ENCODE data around the gene SFXN4. TPM values are rescaled to one million over a fixed set of nuclear protein-coding genes. Genes with fewer than 3 reads are reported as not detected.
"Not testable (repeated sequence)": the region's sequence is repeated elsewhere in the genome, so short reads cannot be mapped to it uniquely, and the experiment has no call there.

SFXN4 gene
- total RNA-seq, 3 donors from 2014 or later = 65.3 to 90.1 (median 72.8) TPM

DNA sequence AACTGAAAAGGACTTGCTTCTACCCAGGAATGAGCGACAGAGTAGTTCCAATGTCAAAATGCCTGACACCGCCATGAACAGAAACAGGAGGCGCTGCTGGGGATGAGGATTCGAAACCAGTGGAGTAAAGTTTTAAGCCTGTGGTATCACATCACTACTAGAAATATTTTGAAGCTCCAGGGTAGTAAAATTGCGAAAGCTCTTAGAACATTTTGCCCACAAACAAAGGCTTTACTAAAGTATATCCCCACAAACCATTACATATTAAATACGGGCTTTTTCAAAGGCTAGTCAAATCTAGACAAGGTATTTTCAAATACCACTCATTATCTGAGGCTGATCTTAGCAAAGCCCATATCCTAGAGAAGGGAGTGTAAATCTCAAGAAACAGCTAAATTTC, 10.7 kb upstream of the SFXN4 start:
- no peaks in the 10 kb centered on the region for H3K9me3 Mint-ChIP-seq
- H3K4me1 Mint-ChIP-seq (ENCODE audit: low read depth) = peaks cover 37% of the 10 kb centered on the region

DNA sequence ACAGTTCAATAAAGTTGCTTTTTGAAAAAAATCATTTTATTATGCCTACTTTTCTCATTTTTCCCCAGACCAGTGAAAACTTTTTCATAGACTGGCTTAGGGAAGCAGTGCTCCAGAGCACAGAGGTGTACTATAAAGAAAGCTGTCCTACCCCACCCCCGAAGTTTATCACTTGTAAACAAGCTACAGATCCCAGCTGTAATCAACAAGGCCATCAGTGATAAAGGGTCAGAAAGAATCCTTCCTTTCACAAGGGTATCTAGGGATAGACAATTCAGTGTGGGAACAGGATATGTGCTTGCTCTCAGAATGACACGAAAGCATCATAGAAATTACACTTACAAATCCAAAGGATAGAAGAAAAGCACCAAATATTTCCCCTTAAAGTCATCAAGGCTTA, 8.6 kb upstream of the SFXN4 start:
- H3K4me3 Mint-ChIP-seq = no peak overlapping the region
- no peaks in the 10 kb centered on the region for H3K9me3 Mint-ChIP-seq
- peaks cover 35% of the 10 kb centered on the region for H3K36me3 Mint-ChIP-seq (ENCODE audit: insufficient read depth)
- ATAC-seq (no peak), DNase-seq (no peak)
- H3K4me1 Mint-ChIP-seq (ENCODE audit: low read depth) = peaks cover 30% of the 10 kb centered on the region
- H3K27me3 Mint-ChIP-seq (ENCODE audit: low read depth) = no peaks in the 10 kb centered on the region

More for the DNA sequence above, 10.7 kb upstream of the SFXN4 start:
- Mint-ChIP-seq H3K4me3 (peak overlapping the region; percentile 97), H3K36me3 (ENCODE audit: insufficient read depth) (peaks cover 22% of the 10 kb centered on the region), H3K27me3 (ENCODE audit: low read depth) (no peaks in the 10 kb centered on the region)
- DNase-seq (no peak), ATAC-seq (no peak)

DNA sequence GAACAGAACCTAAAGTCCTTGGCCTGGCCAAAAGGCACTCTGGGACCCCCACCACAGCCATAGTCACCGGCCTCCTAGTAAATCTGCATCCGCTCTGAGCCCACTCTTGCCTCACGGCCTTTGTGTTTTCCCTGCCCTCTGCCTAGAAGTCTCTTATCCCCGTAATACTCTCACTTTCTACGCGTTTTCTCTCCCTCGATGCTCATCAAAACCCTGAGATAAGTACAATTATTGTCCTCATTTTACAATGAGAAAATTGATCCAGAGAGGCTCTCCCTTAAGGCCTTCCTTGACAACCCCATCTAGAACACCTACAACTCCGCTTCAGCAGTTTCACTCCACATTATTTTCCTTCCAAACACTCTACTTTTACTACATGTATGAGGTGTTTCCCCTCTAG, 1.5 kb upstream of the SFXN4 start:
- no peak for ATAC-seq
- Mint-ChIP-seq H3K9me3 (no peaks in the 10 kb centered on the region), H3K4me3 (peak overlapping the region; percentile 87), H3K27me3 (ENCODE audit: low read depth) (no peaks in the 10 kb centered on the region), H3K36me3 (ENCODE audit: insufficient read depth) (peaks cover 23% of the 10 kb centered on the region), H3K4me1 (ENCODE audit: low read depth) (peaks cover 22% of the 10 kb centered on the region)
- no peak for DNase-seq

DNA sequence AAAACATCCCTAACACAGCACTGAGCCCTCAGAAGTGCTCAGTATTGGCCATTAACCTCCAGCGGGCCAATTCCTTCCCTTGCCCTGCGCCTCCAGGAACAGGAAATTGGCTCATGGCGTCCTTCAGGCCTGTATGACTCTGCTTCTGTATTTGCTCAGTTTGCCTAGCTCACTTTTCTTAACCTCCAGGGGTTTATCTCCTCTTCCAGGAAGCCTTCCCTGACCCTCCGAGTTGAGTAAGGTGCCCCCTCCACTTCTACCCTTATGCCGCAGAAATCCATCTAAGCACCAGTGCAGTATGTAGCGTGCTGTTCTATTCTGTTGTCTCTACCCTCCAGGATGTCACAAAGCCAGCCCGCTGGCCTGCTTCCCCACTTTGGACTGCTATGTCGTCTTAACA, 1.1 kb upstream of the SFXN4 start:
- ATAC-seq = no peak
- DNase-seq = no peak
- H3K27me3 Mint-ChIP-seq (ENCODE audit: low read depth) = no peaks in the 10 kb centered on the region
- H3K4me1 Mint-ChIP-seq (ENCODE audit: low read depth) = peaks cover 24% of the 10 kb centered on the region
- H3K4me3 Mint-ChIP-seq = peak overlapping the region; percentile 87
- H3K9me3 Mint-ChIP-seq = no peaks in the 10 kb centered on the region
- peaks cover 23% of the 10 kb centered on the region for H3K36me3 Mint-ChIP-seq (ENCODE audit: insufficient read depth)

DNA sequence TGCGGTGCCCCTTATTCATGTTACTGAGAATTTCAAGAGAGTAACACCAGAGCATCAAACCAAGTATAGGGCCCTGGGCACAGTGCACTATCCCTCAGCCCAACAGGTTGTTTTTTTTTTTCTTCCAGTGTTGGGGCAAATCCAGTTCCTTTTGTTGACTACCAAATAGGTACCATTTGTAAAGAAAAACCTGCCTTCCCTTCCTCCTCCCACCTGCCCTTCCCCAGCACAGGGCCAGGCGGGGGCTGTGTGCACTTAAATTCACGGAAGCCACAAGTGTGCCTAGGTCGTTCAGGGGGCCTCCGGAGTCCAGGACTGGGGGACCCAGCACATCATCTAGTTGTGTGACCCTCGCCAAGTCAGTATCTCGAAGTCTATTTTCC, 595 bp upstream of the SFXN4 start:
- ATAC-seq (peak; percentile 4 to 8), DNase-seq (no peak)
- H3K27me3 Mint-ChIP-seq (ENCODE audit: low read depth) = no peaks in the 10 kb centered on the region
- H3K9me3 Mint-ChIP-seq = no peaks in the 10 kb centered on the region
- peaks cover 24% of the 10 kb centered on the region for H3K4me1 Mint-ChIP-seq (ENCODE audit: low read depth)
- H3K4me3 Mint-ChIP-seq = peak overlapping the region; percentile 87
- peaks cover 23% of the 10 kb centered on the region for H3K36me3 Mint-ChIP-seq (ENCODE audit: insufficient read depth)

DNA sequence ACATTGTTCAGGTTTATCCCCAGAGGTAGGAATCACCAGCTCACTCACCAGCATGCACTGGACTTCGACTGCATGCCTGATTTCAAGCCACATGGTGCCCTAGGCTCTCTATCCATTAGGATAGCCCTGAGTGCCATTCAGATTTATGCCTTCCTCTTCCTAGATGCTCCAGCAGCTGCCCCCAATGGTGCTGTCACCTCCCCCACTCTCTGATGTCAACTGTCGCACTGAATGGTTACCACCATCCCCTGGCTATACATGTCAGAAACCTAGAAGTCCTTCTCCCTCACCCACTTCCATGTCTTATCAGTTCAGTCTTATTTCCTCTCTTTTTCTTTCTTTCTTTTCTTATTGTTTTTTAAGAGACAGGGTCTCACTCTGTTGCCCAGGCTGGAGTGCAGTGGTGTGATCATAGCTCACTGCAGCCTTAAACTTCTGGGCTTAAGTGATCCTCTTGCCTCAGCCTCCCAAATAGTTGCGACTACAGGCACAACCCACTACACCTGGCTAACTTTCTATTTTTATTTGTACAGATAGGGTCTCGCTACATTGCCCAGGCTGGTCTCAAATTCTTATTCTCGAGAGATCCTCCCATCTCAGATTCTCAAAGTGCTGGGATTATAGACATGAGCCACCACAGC, 2.9 kb downstream of the SFXN4 start:
- DNase-seq = no peak
- ATAC-seq = no peak
- Mint-ChIP-seq H3K9me3 (no peaks in the 10 kb centered on the region), H3K4me3 (no peak overlapping the region), H3K36me3 (ENCODE audit: insufficient read depth) (peaks cover 13% of the 10 kb centered on the region), H3K27me3 (ENCODE audit: low read depth) (no peaks in the 10 kb centered on the region), H3K4me1 (ENCODE audit: low read depth) (peaks cover 24% of the 10 kb centered on the region)

DNA sequence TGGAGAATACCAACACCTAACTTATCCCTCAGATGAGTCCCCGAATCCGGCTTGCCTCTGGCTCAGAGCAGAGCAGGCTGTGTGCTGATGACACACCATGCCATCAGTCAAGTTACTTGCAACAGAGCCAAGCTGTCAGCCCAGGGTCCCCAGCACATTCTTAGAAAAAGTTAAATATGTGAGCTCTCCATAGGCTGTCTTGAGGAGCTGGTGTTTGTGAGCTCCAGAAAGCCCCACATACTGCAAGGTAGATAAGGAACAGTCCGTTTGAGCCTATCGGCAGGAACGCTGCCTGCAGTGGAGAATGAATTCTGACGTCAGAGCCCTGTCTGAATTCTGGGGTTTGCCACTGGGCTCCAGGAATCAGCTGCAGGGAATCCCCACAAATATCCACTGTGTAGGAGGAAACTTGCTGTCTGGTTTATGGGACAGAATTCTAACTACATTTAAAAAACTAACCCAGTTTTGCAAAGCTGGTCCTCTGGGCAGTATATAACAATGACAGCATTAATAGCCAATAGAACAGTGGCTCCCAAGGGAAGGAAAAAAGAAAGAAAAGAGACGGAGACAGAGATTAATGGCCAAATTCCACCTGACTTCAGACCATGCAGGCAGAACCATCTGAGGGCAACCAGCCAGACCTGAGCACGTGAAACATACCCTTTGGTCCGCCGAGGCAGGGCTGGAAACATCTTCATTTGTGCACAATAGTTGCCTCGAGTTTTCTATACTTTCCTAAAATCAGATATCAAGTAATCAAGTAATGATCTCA, 3.6 kb downstream of the SFXN4 start:
- DNase-seq = no peak
- H3K4me3 Mint-ChIP-seq = no peak overlapping the region

DNA sequence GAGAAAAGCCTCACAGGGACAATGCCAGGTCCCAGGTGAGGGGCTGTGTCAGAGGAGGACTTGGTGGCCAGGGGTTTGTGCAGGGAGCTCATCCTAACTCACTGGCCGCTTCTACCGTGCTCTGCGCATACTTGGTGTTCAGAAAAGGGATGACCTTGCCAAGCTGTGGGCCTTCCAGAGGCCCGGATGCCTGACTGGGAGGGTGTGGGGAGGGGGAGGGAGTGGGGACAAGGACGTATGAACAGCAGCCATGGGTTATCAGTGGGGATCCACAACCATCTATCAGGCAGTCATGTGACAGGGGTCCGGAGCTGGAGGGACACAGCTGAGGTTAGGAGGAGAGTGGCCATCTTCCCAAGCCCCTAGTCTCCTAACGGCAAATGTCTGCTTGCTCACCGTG, 6.2 kb downstream of the SFXN4 start:
- Mint-ChIP-seq H3K36me3 (ENCODE audit: insufficient read depth) (peaks cover 26% of the 10 kb centered on the region), H3K4me3 (no peak overlapping the region), H3K4me1 (ENCODE audit: low read depth) (peaks cover 5% of the 10 kb centered on the region), H3K9me3 (no peaks in the 10 kb centered on the region), H3K27me3 (ENCODE audit: low read depth) (no peaks in the 10 kb centered on the region)
- ATAC-seq (no peak), DNase-seq (no peak)

More for the DNA sequence above, 3.6 kb downstream of the SFXN4 start:
- Mint-ChIP-seq H3K4me1 (ENCODE audit: low read depth) (peaks cover 23% of the 10 kb centered on the region), H3K27me3 (ENCODE audit: low read depth) (no peaks in the 10 kb centered on the region), H3K9me3 (no peaks in the 10 kb centered on the region), H3K36me3 (ENCODE audit: insufficient read depth) (peaks cover 12% of the 10 kb centered on the region)
- no peak for ATAC-seq

DNA sequence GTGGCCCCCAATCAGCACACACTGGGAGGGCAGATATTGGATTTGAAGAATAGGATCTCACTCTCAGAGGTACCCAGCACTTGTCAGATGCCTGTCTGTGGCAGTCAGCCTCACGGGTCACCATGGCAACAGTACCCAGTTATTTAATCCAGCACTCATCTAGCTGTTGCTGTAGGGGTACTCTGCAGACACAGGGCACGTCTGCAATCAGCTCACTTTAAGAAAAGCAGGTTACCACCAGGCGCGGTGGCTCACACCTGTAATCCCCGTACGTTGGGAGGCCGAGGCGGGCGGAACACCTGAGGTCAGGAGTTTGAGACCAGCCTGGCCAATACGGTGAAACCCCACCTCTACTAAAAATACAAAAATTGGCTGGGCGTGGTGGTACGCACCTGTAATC, 11.9 kb downstream of the SFXN4 start:
- ATAC-seq (no peak), DNase-seq (no peak)
- Mint-ChIP-seq H3K36me3 (ENCODE audit: insufficient read depth) (peaks cover 42% of the 10 kb centered on the region), H3K27me3 (ENCODE audit: low read depth) (no peaks in the 10 kb centered on the region), H3K9me3 (no peaks in the 10 kb centered on the region), H3K4me1 (ENCODE audit: low read depth) (no peaks in the 10 kb centered on the region), H3K4me3 (no peak overlapping the region)

DNA sequence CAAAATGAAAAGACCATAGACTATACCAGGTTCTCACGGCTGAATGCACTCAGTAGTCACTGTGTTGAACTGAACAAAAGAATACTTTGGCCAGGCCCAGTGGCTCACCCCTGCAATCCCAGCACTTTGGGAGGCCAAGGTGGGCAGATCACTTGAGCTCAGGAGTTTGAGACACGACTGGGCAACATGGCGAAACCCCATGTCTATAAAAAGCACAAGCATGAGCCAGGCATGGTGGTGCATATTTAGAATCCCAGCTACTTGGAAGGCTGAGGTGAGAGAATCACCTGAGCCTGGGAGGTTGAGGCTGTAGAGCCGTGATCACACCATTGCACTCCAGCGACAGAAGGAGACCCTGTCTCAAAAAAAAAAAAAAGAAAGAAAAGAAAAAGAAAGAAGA, 12.5 kb downstream of the SFXN4 start:
- no peaks in the 10 kb centered on the region for H3K9me3 Mint-ChIP-seq
- H3K27me3 Mint-ChIP-seq (ENCODE audit: low read depth) = no peaks in the 10 kb centered on the region
- peaks cover 40% of the 10 kb centered on the region for H3K36me3 Mint-ChIP-seq (ENCODE audit: insufficient read depth)

DNA sequence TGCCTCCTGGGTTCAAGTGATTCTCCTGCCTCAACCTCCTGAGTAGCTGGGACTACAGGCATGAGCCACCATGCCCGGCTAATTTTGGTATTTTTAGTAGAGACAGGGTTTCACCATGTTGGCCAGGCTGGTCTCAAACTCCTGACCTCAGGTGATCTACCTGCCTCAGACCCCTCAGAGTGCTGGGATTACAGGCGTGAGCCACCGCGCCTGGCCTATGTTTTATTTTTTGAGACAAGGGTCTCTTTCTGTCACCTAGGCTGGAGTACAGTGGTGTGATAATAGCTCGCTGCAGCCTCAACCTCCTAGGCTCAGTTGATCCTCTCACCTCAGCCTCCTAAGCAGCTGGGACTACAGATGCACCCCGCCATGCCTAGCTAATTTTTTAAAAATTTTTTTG, 13.9 kb downstream of the SFXN4 start:
- not testable (repeated sequence) for H3K27me3 Mint-ChIP-seq (ENCODE audit: low read depth); H3K4me1 Mint-ChIP-seq (ENCODE audit: low read depth); ATAC-seq; DNase-seq; H3K9me3 Mint-ChIP-seq; H3K4me3 Mint-ChIP-seq
- peaks cover 32% of the 10 kb centered on the region for H3K36me3 Mint-ChIP-seq (ENCODE audit: insufficient read depth)

More for the DNA sequence above, 12.5 kb downstream of the SFXN4 start:
- no peak for DNase-seq
- no peaks in the 10 kb centered on the region for H3K4me1 Mint-ChIP-seq (ENCODE audit: low read depth)
- ATAC-seq = no peak
- H3K4me3 Mint-ChIP-seq = no peak overlapping the region

DNA sequence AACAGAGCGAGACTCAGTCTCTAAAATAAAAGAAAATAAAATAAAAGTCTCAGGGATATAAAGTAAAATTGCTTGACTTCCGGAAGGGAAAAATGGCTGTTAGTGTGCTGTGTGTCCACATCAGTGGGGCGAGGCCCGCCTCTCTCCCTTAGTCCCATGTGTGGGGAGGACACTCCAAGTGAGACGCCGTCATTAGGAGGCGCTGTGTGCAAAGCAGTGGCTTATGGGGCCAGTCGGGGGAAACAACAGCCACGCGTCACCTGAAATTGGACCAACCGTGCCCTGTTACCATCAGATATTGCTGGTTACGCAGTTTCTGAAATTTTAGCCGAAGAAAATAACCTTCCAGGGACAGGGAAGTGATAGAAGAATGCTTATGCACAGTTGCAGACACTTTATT, 15.8 kb downstream of the SFXN4 start:
- peaks cover 19% of the 10 kb centered on the region for H3K36me3 Mint-ChIP-seq (ENCODE audit: insufficient read depth)
- H3K4me1 Mint-ChIP-seq (ENCODE audit: low read depth) = no peaks in the 10 kb centered on the region
- H3K27me3 Mint-ChIP-seq (ENCODE audit: low read depth) = no peaks in the 10 kb centered on the region
- no peak for ATAC-seq
- H3K4me3 Mint-ChIP-seq = no peak overlapping the region
- DNase-seq = no peak
- no peaks in the 10 kb centered on the region for H3K9me3 Mint-ChIP-seq

DNA sequence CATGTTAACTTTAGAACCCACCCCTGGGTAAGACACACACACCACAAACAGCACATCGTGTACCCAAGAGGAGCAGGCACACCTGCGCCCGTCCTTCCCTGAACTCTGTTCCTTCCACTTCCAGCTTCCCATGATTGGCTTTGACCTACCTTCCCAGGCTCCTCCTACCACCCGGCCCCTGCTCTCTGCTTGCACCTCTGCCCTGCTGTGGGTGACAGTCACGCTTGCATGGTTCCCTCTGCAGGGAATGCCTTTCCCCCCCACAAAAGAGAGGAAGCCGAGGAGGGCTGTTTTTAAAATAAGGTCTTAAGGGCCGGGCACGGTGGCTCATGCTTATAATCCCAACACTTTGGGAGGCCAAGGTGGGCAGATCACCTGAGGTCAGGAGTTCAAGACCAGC, 16.4 kb downstream of the SFXN4 start:
- DNase-seq (no peak), ATAC-seq (no peak)
- no peaks in the 10 kb centered on the region for H3K4me1 Mint-ChIP-seq (ENCODE audit: low read depth)

DNA sequence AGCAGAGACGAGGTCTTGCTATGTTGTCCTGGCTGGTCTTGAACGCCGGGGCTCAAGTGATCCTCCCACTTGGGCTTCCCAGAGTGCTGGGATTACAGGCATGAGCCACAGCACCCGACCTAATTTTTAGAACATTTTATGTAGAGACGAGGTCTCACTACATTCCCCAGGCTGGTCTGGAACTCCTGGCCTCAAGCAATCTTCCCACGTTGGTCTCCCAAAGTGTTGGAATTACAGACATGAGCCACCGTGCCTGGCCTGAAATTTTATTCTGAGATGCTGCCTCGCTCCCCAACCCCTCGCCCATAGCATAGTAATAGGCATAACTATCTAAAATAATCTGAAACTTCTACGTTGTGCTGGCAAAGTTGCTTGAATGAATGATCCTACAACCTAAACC, 21.9 kb downstream of the SFXN4 start:
- H3K27me3 Mint-ChIP-seq (ENCODE audit: low read depth) = no peaks in the 10 kb centered on the region
- H3K4me3 Mint-ChIP-seq = no peak overlapping the region
- H3K9me3 Mint-ChIP-seq = no peaks in the 10 kb centered on the region
- DNase-seq = no peak
- H3K36me3 Mint-ChIP-seq (ENCODE audit: insufficient read depth) = peaks cover 14% of the 10 kb centered on the region
- no peaks in the 10 kb centered on the region for H3K4me1 Mint-ChIP-seq (ENCODE audit: low read depth)
- ATAC-seq = no peak

More for the DNA sequence above, 16.4 kb downstream of the SFXN4 start:
- no peaks in the 10 kb centered on the region for H3K9me3 Mint-ChIP-seq
- H3K4me3 Mint-ChIP-seq = no peak overlapping the region
- H3K27me3 Mint-ChIP-seq (ENCODE audit: low read depth) = no peaks in the 10 kb centered on the region
- H3K36me3 Mint-ChIP-seq (ENCODE audit: insufficient read depth) = peaks cover 19% of the 10 kb centered on the region

DNA sequence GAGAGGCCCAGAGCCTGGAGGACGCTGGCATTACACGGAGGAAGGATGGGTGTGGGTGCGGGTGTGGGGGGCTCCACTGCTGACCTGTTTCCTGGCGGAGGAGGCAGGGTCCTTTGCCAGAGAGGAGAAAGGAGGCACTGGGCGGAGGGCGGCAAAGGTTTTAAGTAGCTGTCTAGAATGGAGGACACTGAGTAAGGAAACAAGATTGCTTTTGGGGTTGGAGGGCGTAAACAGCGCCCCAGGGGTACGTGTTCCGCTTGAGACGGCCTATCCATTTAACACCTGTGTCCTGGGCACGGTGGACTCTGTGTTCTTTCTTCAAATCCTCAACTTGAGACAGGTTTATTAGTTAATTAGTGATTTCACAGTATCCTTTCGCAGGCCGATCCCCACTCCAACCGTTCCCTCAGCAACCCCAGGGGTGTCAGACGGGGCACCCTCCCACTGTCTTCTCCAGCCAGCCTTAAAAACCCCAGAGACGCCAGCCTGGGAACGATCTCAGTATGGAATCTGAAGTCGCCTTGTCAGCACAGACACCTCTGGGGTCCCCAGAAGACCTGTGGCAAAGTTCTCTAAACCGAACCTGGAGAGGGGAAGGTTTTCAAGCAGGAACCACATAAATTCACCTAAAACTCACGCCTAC, 24.8 kb downstream of the SFXN4 start:
- H3K27me3 Mint-ChIP-seq (ENCODE audit: low read depth) = no peaks in the 10 kb centered on the region
- DNase-seq = no peak
- no peaks in the 10 kb centered on the region for H3K4me1 Mint-ChIP-seq (ENCODE audit: low read depth)
- H3K36me3 Mint-ChIP-seq (ENCODE audit: insufficient read depth) = peaks cover 16% of the 10 kb centered on the region
- H3K9me3 Mint-ChIP-seq = no peaks in the 10 kb centered on the region
- ATAC-seq = no peak
- no peak overlapping the region for H3K4me3 Mint-ChIP-seq

Measured in activated T-cell treated with anti-CD3 and anti-CD28 coated beads, Interleukin-2, amount 50 U/mL, for 4 hours (primary cell).